ENCODE data around the gene SMC2.

DNA sequence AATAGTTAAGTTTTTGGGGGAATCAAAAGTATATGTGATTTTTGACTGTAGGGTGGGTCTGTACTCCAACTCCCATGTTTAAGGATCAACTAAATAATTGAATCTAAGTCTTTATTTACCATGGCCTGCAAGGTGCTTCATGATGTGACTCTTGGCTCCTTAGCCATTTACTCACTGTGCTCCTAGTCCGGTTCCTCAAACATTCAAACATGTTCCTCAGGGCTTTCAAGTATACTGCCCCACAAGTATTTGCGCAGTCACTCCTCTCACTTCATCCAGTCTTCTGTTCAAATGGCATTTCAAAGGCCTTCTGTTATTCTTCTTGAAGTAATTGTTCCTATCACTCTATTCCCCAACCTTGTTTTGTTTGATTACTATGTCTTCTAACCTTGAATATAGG lies 16.4 kb downstream of the SMC2 start:
- no peak for TF ChIP-seq POLR2AphosphoS5 (IDR thresholded peaks at IDR 0.05; ENCODE audit: insufficient read depth, low read depth, low read length)
- TF ChIP-seq POLR2A (IDR thresholded peaks at IDR 0.05; ENCODE audit: low read depth, low read length) = no peak
- no peak for TF ChIP-seq MYC (IDR thresholded peaks at IDR 0.05; ENCODE audit: low read depth, low read length)
- TF ChIP-seq, protein P1, sequence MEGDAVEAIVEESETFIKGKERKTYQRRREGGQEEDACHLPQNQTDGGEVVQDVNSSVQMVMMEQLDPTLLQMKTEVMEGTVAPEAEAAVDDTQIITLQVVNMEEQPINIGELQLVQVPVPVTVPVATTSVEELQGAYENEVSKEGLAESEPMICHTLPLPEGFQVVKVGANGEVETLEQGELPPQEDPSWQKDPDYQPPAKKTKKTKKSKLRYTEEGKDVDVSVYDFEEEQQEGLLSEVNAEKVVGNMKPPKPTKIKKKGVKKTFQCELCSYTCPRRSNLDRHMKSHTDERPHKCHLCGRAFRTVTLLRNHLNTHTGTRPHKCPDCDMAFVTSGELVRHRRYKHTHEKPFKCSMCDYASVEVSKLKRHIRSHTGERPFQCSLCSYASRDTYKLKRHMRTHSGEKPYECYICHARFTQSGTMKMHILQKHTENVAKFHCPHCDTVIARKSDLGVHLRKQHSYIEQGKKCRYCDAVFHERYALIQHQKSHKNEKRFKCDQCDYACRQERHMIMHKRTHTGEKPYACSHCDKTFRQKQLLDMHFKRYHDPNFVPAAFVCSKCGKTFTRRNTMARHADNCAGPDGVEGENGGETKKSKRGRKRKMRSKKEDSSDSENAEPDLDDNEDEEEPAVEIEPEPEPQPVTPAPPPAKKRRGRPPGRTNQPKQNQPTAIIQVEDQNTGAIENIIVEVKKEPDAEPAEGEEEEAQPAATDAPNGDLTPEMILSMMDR (IDR thresholded peaks at IDR 0.05; ENCODE audit: extremely low read depth in 1 of 2, insufficient read depth in 1 of 2, low read depth in 1 of 2, low read length in 2 of 2) = no peak
- TF ChIP-seq, protein P2, sequence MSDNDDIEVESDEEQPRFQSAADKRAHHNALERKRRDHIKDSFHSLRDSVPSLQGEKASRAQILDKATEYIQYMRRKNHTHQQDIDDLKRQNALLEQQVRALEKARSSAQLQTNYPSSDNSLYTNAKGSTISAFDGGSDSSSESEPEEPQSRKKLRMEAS (IDR thresholded peaks at IDR 0.05; ENCODE audit: insufficient read depth, insufficient read length) = no peak
- no peak for TF ChIP-seq EZH2 (IDR thresholded peaks at IDR 0.05; ENCODE audit: borderline replicate concordance, low read depth, low read length, severe bottlenecking)
- TF ChIP-seq JUN (IDR thresholded peaks at IDR 0.05; ENCODE audit: borderline replicate concordance, insufficient read depth, insufficient read length, low read depth) = no peak
- TF ChIP-seq FOS (IDR thresholded peaks at IDR 0.05; ENCODE audit: borderline replicate concordance, insufficient read depth, low read length) = no peak

Measured in endothelial cell of umbilical vein (primary cell).